Thymus (tissue), 11 donors: ENCODE results near the gene NAGS. TPM values are rescaled to one million over a fixed set of nuclear protein-coding genes. Genes with fewer than 3 reads are reported as not detected.
A peak's percentile ranks its signal among the peaks of the same experiment; 100 is the strongest.
"Not testable (repeated sequence)": the region's sequence is repeated elsewhere in the genome, so short reads cannot be mapped to it uniquely, and the experiment has no call there.

ENCODE experiments used
- DNase-seq, 9 donors: peaks; one replicate each; pipeline ENCODE4 v3.0.0-alpha.2; 2013; ENCODE audit warnings: low spot score in 9 of 9, low read depth in 6 of 9, missing footprints in 1 of 9
- H3K27ac ChIP-seq, 2 donors: one replicate each; pipeline ENCODE4 v1.5.1; 2013; ENCODE audit warnings: control low read depth in 1 of 2, low read depth in 1 of 2, low read length in 1 of 2, mild to moderate bottlenecking in 1 of 2, moderate library complexity in 1 of 2
- H3K27me3 ChIP-seq, 2 donors: one replicate each; pipeline ENCODE4 v1.5.1; 2013; ENCODE audit warnings: low read length in 1 of 2; ENCODE audit not compliant: control insufficient read depth in 2 of 2, insufficient read depth in 1 of 2
- H3K36me3 ChIP-seq, 2 donors: one replicate each; pipeline ENCODE4 v1.5.1; 2013; ENCODE audit warnings: low read length in 1 of 2, mild to moderate bottlenecking in 1 of 2, moderate library complexity in 1 of 2; ENCODE audit not compliant: control insufficient read depth in 2 of 2, insufficient read depth in 2 of 2
- H3K4me1 ChIP-seq, 2 donors: one replicate each; pipeline ENCODE4 v1.5.1; 2013; ENCODE audit warnings: low read length in 2 of 2; ENCODE audit not compliant: control insufficient read depth in 2 of 2, insufficient read depth in 2 of 2
- H3K4me3 ChIP-seq, 2 donors: one replicate each; pipeline ENCODE4 v1.5.1; 2013; ENCODE audit warnings: low read length in 2 of 2, control low read depth in 1 of 2, mild to moderate bottlenecking in 1 of 2
- H3K9me3 ChIP-seq, 2 donors: one replicate each; pipeline ENCODE4 v1.5.1; 2013; ENCODE audit warnings: low read length in 1 of 2, mild to moderate bottlenecking in 1 of 2; ENCODE audit not compliant: control insufficient read depth in 2 of 2, insufficient read depth in 1 of 2
- WGBS: extraction: QIAGEN DNeasy Blood & Tissue Kit; methylation state at CpG from one replicate; pipeline ENCODE4 v1.1.7; 2013; 5-methylcytosine and 5-hydroxymethylcytosine counted together
- polyA plus RNA-seq: library from polyadenylated mRNA; stranded (reverse); fragments of 200-250 nt; gene quantifications from one replicate; pipeline ENCODE4 v1.2.3, GENCODE V29; 2013
- total RNA-seq: library from RNA; stranded (reverse); fragments of 120-200 nt; gene quantifications from one replicate; pipeline ENCODE4 v1.2.4, GENCODE V29; 2013
- donor health status: healthy.

NAGS gene
- total and polyA plus RNA-seq, 2 donors, result 1.3 to 1.6 TPM

- no peak overlapping the region for H3K4me3 ChIP-seq
- no peak for DNase-seq
- H3K9me3 ChIP-seq, result peaks cover 0 to 2% of the 10 kb centered on the region in 2 donors
- peaks cover 22 to 36% of the 10 kb centered on the region in 2 donors for H3K4me1 ChIP-seq
- peaks cover 4 to 17% of the 10 kb centered on the region in 2 donors for H3K36me3 ChIP-seq
- no peak overlapping the region for H3K27ac ChIP-seq
- 69% methylated on average over 4 of the region's 4 CpGs for WGBS
- H3K27me3 ChIP-seq, result peaks cover 11 to 26% of the 10 kb centered on the region in 2 donors
Observed at GRCh38 chr17:44010966-44011647, 6.7 kb downstream of the NAGS start.

DNA sequence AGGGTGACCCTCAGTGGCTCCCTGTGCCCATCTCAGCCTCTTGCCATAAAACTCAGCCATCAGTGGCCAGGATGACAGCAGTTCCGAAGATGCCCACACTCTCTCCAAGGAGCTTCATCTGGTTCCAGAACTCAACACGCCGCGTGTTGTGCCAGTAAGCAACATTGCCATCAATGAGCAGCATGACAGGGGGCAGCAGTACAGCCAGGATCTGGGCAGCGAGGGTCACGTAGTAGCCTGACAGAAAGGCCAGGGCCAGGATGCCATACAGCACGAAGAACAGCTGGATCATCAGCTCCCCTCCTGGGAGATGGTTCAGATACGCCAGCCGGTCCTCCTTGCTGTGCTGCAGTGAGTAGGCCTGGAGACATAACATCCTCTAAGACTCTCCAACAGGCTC is 7.5 kb downstream of the NAGS start:
- H3K36me3 ChIP-seq, result peaks cover 4 to 17% of the 10 kb centered on the region in 2 donors
- no peaks in the 10 kb centered on the region for H3K9me3 ChIP-seq
- H3K27ac ChIP-seq, result no peak overlapping the region
- 97% methylated on average over 9 of the region's 9 CpGs for WGBS
- no peak overlapping the region for H3K4me3 ChIP-seq
- peaks cover 16 to 30% of the 10 kb centered on the region in 2 donors for H3K4me1 ChIP-seq
- peaks cover 5 to 18% of the 10 kb centered on the region in 2 donors for H3K27me3 ChIP-seq
- no peak for DNase-seq

GRCh38 chr17:44012391-44012790 is 8.0 kb downstream of the NAGS start:
- 100% methylated on average over 3 of the region's 3 CpGs for WGBS
- Histone ChIP-seq H3K36me3 (peaks cover 4 to 17% of the 10 kb centered on the region in 2 donors), H3K4me3 (no peak overlapping the region)

GRCh38 chr17:44012874-44013273 is 8.5 kb downstream of the NAGS start:
- peaks cover 4 to 17% of the 10 kb centered on the region in 2 donors for H3K36me3 ChIP-seq
- 98% methylated on average over 14 of the region's 14 CpGs for WGBS
- no peak for DNase-seq
- peaks cover 8 to 20% of the 10 kb centered on the region in 2 donors for H3K4me1 ChIP-seq
- no peak overlapping the region for H3K27ac ChIP-seq
- H3K9me3 ChIP-seq, result no peaks in the 10 kb centered on the region
- H3K4me3 ChIP-seq, result no peak overlapping the region
- peaks cover 2 to 8% of the 10 kb centered on the region in 2 donors for H3K27me3 ChIP-seq

More at GRCh38 chr17:44012391-44012790, 8.0 kb downstream of the NAGS start:
- DNase-seq, result no peak
- H3K27ac ChIP-seq, result no peak overlapping the region
- H3K27me3 ChIP-seq, result peaks cover 3 to 13% of the 10 kb centered on the region in 2 donors
- peaks cover 13 to 24% of the 10 kb centered on the region in 2 donors for H3K4me1 ChIP-seq
- H3K9me3 ChIP-seq, result no peaks in the 10 kb centered on the region

- WGBS, result 24% methylated on average over 12 of the region's 12 CpGs
- Histone ChIP-seq H3K4me1 (peaks cover 6 to 11% of the 10 kb centered on the region in 2 donors), H3K27ac (no peak overlapping the region), H3K4me3 (peak overlapping the region; percentile 63 to 80), H3K36me3 (peaks cover 4 to 17% of the 10 kb centered on the region in 2 donors), H3K27me3 (no peaks in the 10 kb centered on the region), H3K9me3 (no peaks in the 10 kb centered on the region)
- DNase-seq, result no peak
Observed at GRCh38 chr17:44014133-44014436, 9.7 kb downstream of the NAGS start.

DNA sequence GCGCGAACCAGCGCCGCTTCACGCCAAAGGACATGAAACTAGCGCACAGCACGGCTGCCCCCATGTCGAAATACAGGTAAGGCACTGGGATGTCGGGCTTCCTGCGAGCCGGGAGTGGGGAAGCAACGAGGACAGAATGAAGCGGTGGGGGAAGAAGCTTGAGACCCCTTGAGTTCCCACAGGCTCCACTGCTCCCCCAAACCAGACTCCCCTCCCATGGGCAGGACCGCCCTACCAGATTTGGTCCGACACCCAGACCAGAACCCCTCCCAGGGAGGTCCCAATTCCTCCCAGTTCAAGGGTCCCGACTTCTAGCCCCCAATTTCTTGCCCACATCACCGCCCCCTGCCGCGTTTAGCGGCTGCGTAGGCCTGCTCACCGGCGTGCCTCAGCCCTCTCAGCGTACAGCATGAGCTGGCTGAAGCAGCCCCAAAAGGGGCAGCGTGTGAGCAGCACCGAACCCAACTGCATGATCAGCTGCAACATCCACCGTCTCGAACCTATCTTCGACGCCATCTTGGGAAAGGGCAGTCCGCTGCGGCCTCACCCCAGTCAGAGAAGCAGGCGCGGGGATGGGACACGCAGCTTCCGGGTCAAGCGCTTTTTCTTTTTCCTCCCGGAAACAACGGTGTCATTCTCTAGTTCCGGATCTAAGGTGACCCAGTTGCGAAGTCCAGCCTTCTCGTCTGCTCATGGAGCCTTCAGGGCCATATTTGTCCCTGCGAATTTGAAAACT is 10.2 kb downstream of the NAGS start, which contains the start of gene TMEM101:
Gene TMEM101 (minus strand): TSS at position 527 of the 736 bp plus-strand sequence. CDS start 11 bp downstream, at position 516.
- H3K4me3 ChIP-seq, result peak within 1 kb of the TSS; percentile 63 to 80
- no peaks in the 10 kb centered on the region for H3K27me3 ChIP-seq
- H3K36me3 ChIP-seq, result peaks cover 4 to 17% of the 10 kb centered on the region in 2 donors
- peaks cover 6 to 11% of the 10 kb centered on the region in 2 donors for H3K4me1 ChIP-seq
- no peaks in the 10 kb centered on the region for H3K9me3 ChIP-seq
- peak within 1 kb of the TSS; percentile 50 to 67 for H3K27ac ChIP-seq
- peak; percentile 74 to 95 (median 84) for DNase-seq
- 1% methylated on average over 43 of the region's 43 CpGs for WGBS

- not testable (repeated sequence) for H3K9me3 ChIP-seq, DNase-seq, H3K4me3 ChIP-seq, H3K4me1 ChIP-seq, H3K27ac ChIP-seq, H3K27me3 ChIP-seq
- WGBS, result 99% methylated on average over 7 of the region's 7 CpGs
- H3K36me3 ChIP-seq, result peaks cover 6 to 11% of the 10 kb centered on the region in 2 donors
Observed at GRCh38 chr17:44021227-44021626, 16.8 kb downstream of the NAGS start.

- H3K4me3 ChIP-seq, result no peak overlapping the region
- no peaks in the 10 kb centered on the region for H3K4me1 ChIP-seq
- 96% methylated on average over 2 of the region's 2 CpGs for WGBS
- peaks cover 6 to 11% of the 10 kb centered on the region in 2 donors for H3K36me3 ChIP-seq
- DNase-seq, result no peak
- H3K27me3 ChIP-seq, result no peaks in the 10 kb centered on the region
- H3K9me3 ChIP-seq, result no peaks in the 10 kb centered on the region
- no peak overlapping the region for H3K27ac ChIP-seq
Observed at GRCh38 chr17:44022246-44022645, 17.8 kb downstream of the NAGS start.
